GM10266 (cell line): ENCODE results near the gene ZFP14.

Source experiments
- DNase-seq: peaks from one replicate; pipeline ENCODE4 v3.0.0; 2012; ENCODE audit errors: extremely low spot score
- CTCF ChIP-seq: IDR thresholded peaks from 2 replicates; pipeline ENCODE4 v1.5.1; 2012; ENCODE audit warnings: mild to moderate bottlenecking, low read depth; ENCODE audit not compliant: control insufficient read depth, insufficient read depth; ENCODE audit errors: missing control alignments

ZFP14 gene

GRCh38 chr19:36378625-36379509, at the start of gene ZFP14:
ZFP14 (minus strand) TSS chr19:36379201; CDS start chr19:36367892, 11,309 bp downstream.
- peak; percentile 97 for DNase-seq
- TF ChIP-seq CTCF, result peak; percentile 36

- no peak for TF ChIP-seq CTCF
- DNase-seq, result no peak
Observed at GRCh38 chr19:36423925-36424324, 44.9 kb upstream of the ZFP14 start.

GRCh38 chr19:36421749-36422481, 42.9 kb upstream of the ZFP14 start:
- no peak for TF ChIP-seq CTCF
- no peak for DNase-seq

- no peak for DNase-seq
- TF ChIP-seq CTCF, result no peak
Observed at GRCh38 chr19:36420961-36421748, 42.2 kb upstream of the ZFP14 start.

GRCh38 chr19:36418287-36419001, 39.4 kb upstream of the ZFP14 start, which contains the start of gene ZFP82:
ZFP82 (minus strand) TSS chr19:36418644; CDS start chr19:36409789, 8,855 bp downstream.
- no peak for TF ChIP-seq CTCF
- DNase-seq, result peak; percentile 93

- no peak for DNase-seq
- no peak for TF ChIP-seq CTCF
Observed at GRCh38 chr19:36417752-36418286, 38.8 kb upstream of the ZFP14 start.
